ENCODE results near the gene SLC44A1.

The SLC44A1 gene

DNA sequence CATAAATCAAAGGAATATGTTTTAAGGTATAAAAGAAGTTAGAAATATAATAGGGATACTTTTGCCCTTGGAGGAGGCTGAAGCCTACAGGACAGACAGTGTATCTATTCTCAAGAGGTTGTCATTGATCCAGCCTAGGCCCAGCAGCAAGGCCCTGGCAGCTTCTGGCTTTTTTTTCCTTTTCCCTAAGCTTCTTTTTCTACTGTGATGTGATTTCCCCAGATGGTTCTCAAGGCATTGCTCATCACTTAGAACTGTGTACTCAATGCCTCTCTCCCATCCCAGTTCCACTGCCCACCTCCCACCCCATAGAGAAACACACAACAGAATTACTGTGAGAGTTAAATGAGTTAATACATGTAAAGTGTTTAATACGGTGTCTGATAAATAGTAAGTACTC lies 88.6 kb downstream of the SLC44A1 start:
- TF ChIP-seq, protein P1, sequence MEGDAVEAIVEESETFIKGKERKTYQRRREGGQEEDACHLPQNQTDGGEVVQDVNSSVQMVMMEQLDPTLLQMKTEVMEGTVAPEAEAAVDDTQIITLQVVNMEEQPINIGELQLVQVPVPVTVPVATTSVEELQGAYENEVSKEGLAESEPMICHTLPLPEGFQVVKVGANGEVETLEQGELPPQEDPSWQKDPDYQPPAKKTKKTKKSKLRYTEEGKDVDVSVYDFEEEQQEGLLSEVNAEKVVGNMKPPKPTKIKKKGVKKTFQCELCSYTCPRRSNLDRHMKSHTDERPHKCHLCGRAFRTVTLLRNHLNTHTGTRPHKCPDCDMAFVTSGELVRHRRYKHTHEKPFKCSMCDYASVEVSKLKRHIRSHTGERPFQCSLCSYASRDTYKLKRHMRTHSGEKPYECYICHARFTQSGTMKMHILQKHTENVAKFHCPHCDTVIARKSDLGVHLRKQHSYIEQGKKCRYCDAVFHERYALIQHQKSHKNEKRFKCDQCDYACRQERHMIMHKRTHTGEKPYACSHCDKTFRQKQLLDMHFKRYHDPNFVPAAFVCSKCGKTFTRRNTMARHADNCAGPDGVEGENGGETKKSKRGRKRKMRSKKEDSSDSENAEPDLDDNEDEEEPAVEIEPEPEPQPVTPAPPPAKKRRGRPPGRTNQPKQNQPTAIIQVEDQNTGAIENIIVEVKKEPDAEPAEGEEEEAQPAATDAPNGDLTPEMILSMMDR (IDR thresholded peaks at IDR 0.05; ENCODE audit: low read depth, low read length) = no peak
- DNase-seq (ENCODE audit: low read depth in 2 of 2) = peak; percentile 26 to 83
- no peak overlapping the region for H3K4me3 ChIP-seq (replicated peaks in 1 of 2; ENCODE audit: low read depth in 2 of 2, low read length in 2 of 2)

GRCh38 chr9:105333811-105334210 lies 89.4 kb downstream of the SLC44A1 start:
- peak; percentile 48 to 65 for DNase-seq (ENCODE audit: low read depth in 2 of 2)
- no peak overlapping the region for H3K4me3 ChIP-seq (replicated peaks in 1 of 2; ENCODE audit: low read depth in 2 of 2, low read length in 2 of 2)
- TF ChIP-seq, protein P1 (IDR thresholded peaks at IDR 0.05; ENCODE audit: low read depth, low read length) = no peak

GRCh38 chr9:105338308-105338707 lies 93.9 kb downstream of the SLC44A1 start:
- DNase-seq (ENCODE audit: low read depth in 2 of 2) = no peak
- TF ChIP-seq, protein P1 (IDR thresholded peaks at IDR 0.05; ENCODE audit: low read depth, low read length) = no peak
- H3K4me3 ChIP-seq (replicated peaks in 1 of 2; ENCODE audit: low read depth in 2 of 2, low read length in 2 of 2) = no peak overlapping the region

- TF ChIP-seq, protein P1 (IDR thresholded peaks at IDR 0.05; ENCODE audit: low read depth, low read length) = no peak
- no peak for DNase-seq (ENCODE audit: low read depth in 2 of 2)
- no peak overlapping the region for H3K4me3 ChIP-seq (replicated peaks in 1 of 2; ENCODE audit: low read depth in 2 of 2, low read length in 2 of 2)
Measured at GRCh38 chr9:105339849-105340248, 95.4 kb downstream of the SLC44A1 start.

DNA sequence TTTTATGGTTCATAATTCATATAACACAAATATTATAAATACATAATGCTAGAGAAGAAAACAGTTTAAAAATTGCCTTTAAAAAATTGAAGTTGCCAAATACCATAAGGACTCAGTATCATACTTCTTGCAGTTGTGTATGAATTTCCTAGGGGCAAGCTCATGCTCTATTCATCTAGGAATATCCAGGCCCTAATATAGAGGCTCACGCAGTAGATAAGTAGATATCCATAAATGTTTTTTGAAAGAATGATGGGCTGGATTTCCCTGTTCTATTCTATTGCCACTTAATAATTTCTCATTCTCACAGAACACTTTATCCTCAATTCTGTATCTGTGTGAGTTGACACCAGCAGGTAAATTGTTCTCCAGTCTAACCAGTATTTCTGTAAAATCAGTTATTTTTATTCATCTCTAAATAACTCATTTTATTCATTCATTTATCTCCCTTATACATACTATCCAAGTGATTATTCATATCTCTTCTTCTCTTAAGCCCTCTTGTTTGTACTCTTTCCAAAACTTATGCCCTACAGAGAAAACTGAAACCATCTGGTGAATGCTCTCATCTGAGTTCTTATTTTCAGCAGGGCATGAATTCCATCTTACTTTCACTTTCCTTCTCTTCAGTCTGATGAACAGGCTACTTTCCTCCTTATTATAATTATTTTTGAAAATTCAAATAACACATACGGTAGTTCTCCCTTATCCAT lies 97.1 kb downstream of the SLC44A1 start:
- peak; percentile 35 to 48 for DNase-seq (ENCODE audit: low read depth in 2 of 2)
- TF ChIP-seq, protein P1 (IDR thresholded peaks at IDR 0.05; ENCODE audit: low read depth, low read length) = no peak
- no peak overlapping the region for H3K4me3 ChIP-seq (replicated peaks in 1 of 2; ENCODE audit: low read depth in 2 of 2, low read length in 2 of 2)

GRCh38 chr9:105342147-105342505 lies 97.7 kb downstream of the SLC44A1 start:
- no peak for DNase-seq (ENCODE audit: low read depth in 2 of 2)
- TF ChIP-seq, protein P1 (IDR thresholded peaks at IDR 0.05; ENCODE audit: low read depth, low read length) = no peak
- no peak overlapping the region for H3K4me3 ChIP-seq (replicated peaks in 1 of 2; ENCODE audit: low read depth in 2 of 2, low read length in 2 of 2)

- TF ChIP-seq, protein P1 (IDR thresholded peaks at IDR 0.05; ENCODE audit: low read depth, low read length) = no peak
- DNase-seq (ENCODE audit: low read depth in 2 of 2) = peak; percentile 60 to 74
- H3K4me3 ChIP-seq (replicated peaks in 1 of 2; ENCODE audit: low read depth in 2 of 2, low read length in 2 of 2) = no peak overlapping the region
Measured at GRCh38 chr9:105344283-105344682, 99.8 kb downstream of the SLC44A1 start.
